GM12875 (cell line): ENCODE results near the gene LRRC74B.

Experiments
- H3K4me3 ChIP-seq: one replicate; pipeline ENCODE4 v1.5.1; 2011; ENCODE audit warnings: low read depth, low read length, control low read depth
- CTCF ChIP-seq: IDR thresholded peaks from 2 replicates; pipeline ENCODE4 v1.5.1; 2011; ENCODE audit warnings: low read depth, mild to moderate bottlenecking, control low read depth, inconsistent platforms, low read length, moderate library complexity, borderline replicate concordance; ENCODE audit not compliant: insufficient read depth

The LRRC74B gene

GRCh38 chr22:21100149-21101032 is 54.6 kb downstream of the LRRC74B start:
- no peak overlapping the region for H3K4me3 ChIP-seq
- no peak for TF ChIP-seq CTCF

- no peak overlapping the region for H3K4me3 ChIP-seq
- TF ChIP-seq CTCF, result no peak
Measured at GRCh38 chr22:21101877-21102638, 56.3 kb downstream of the LRRC74B start.

GRCh38 chr22:21102659-21103267 is 57.0 kb downstream of the LRRC74B start:
- no peak overlapping the region for H3K4me3 ChIP-seq
- peak; percentile 89 for TF ChIP-seq CTCF

GRCh38 chr22:21103633-21104032 is 57.9 kb downstream of the LRRC74B start:
- no peak overlapping the region for H3K4me3 ChIP-seq
- TF ChIP-seq CTCF, result no peak

GRCh38 chr22:21104126-21104691 is 58.5 kb downstream of the LRRC74B start:
- no peak overlapping the region for H3K4me3 ChIP-seq
- TF ChIP-seq CTCF, result no peak

GRCh38 chr22:21105294-21105693 is 59.5 kb downstream of the LRRC74B start:
- no peak for TF ChIP-seq CTCF
- H3K4me3 ChIP-seq, result no peak overlapping the region
